Testis (tissue), 2 donors: Measurements from ENCODE around the gene TRNAU1AP.
"Not testable (repeated sequence)": the region's sequence is repeated elsewhere in the genome, so short reads cannot be mapped to it uniquely, and the experiment has no call there.

Experiments used
- CTCF ChIP-seq, 3 experiments: fragments of 450-650 bp in 2 of 3; fragments of 200-600 bp in 1 of 3; sonication (generic) in 1 of 3; IDR thresholded peaks; one replicate each; pipeline ENCODE4 v1.5.1; 2016 to 2019; ENCODE audit warnings: antibody characterized with exemption in 3 of 3, mild to moderate bottlenecking in 2 of 3, moderate library complexity in 1 of 3
- POLR2A ChIP-seq: fragments of 450-650 bp; IDR thresholded peaks from one replicate; pipeline ENCODE4 v1.6.1; 2017; ENCODE audit warnings: antibody characterized with exemption, mild to moderate bottlenecking, moderate library complexity

GRCh38 chr1:28594686-28595411, 42.0 kb downstream of the TRNAU1AP start:
- TF ChIP-seq CTCF (IDR thresholded peaks at IDR 0.05); POLR2A: not testable (repeated sequence)
